ENCODE data around the gene DYNC2I2. TPM values are rescaled to one million over a fixed set of nuclear protein-coding genes. Genes with fewer than 3 reads are reported as not detected.

Gene DYNC2I2
- total and polyA plus RNA-seq, 2 experiments from 2014 or later = 48.7 to 78.3 TPM

GRCh38 chr9:128632486-128632885 lies 24.2 kb downstream of the DYNC2I2 start (continued):
- TF ChIP-seq ZNF331 (CRISPR knock-in tag; IDR thresholded peaks at IDR 0.05; ENCODE audit: low read depth) (no peak), REST (IDR thresholded peaks at IDR 0.05; ENCODE audit: unreplicated experiment) (no peak), ZNF114 (CRISPR knock-in tag; IDR thresholded peaks at IDR 0.05) (no peak), CREB1 (CRISPR knock-in tag; IDR thresholded peaks at IDR 0.05; ENCODE audit: low read depth) (no peak)

DNA sequence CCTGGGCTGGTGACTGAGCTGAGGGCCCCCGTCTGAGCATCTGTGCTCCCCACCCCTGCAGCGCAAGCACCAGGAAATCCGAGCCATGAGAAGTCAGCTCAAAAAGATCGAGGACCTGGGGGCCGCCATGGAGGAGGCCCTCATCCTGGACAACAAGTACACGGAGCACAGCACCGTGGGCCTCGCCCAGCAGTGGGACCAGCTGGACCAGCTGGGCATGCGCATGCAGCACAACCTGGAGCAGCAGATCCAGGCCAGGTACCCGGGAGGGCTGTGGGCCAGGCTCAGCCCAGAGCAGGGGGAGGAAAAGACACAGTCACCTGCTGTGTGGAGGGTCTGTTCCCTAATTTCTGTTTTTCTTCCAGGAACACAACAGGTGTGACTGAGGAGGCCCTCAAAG lies 24.6 kb downstream of the DYNC2I2 start:
- Histone ChIP-seq H4K20me1 (replicated peaks; ENCODE audit: insufficient read depth) (peaks cover 3% of the 10 kb centered on the region), H3K4me2 (no peak overlapping the region), H3F3A (replicated peaks; ENCODE audit: low read depth) (no peaks in the 10 kb centered on the region; the same call in 1 of the 2 replicates), H3K79me2 (replicated peaks; ENCODE audit: insufficient read depth) (no peaks in the 10 kb centered on the region), H3K27me3 (ENCODE audit: insufficient read depth) (no peaks in the 10 kb centered on the region), H2AFZ (no peak overlapping the region), H3K27ac (ENCODE audit: low read depth) (no peak overlapping the region), H3K4me1 (ENCODE audit: insufficient read depth) (0 out of 2 replicates have a peak, but pooled peaks cover 8% of the 10 kb centered on the region), H3K9me2 (ENCODE audit: insufficient read depth) (no peaks in the 10 kb centered on the region), H3K36me3 (ENCODE audit: insufficient read depth) (peaks cover 24% of the 10 kb centered on the region), H3K4me3 (no peak overlapping the region)
- peaks cover 47% of the 10 kb centered on the region for H3K36me3 Mint-ChIP-seq (ENCODE audit: low read depth)
- peaks cover 6% of the 10 kb centered on the region for H3K4me1 Mint-ChIP-seq
- no peak overlapping the region for H3K4me3 Mint-ChIP-seq
- no peak overlapping the region for H3K27ac Mint-ChIP-seq
- DNase-seq (ENCODE audit: low spot score) (no peak), ATAC-seq (no peak)
- H3K9me3 Mint-ChIP-seq = no peaks in the 10 kb centered on the region
- H3K27me3 Mint-ChIP-seq (ENCODE audit: insufficient read depth, low read depth, poor library complexity) = peaks cover 24% of the 10 kb centered on the region
- TF ChIP-seq EZH2phosphoT487 (IDR thresholded peaks at IDR 0.05; ENCODE audit: unreplicated experiment) (no peak), STAT1 (IDR thresholded peaks at IDR 0.05; ENCODE audit: unreplicated experiment) (no peak), JUNB (IDR thresholded peaks at IDR 0.05; ENCODE audit: unreplicated experiment) (no peak), ETS1 (IDR thresholded peaks at IDR 0.05) (no peak), EZH2 (IDR thresholded peaks at IDR 0.05; ENCODE audit: low read depth, unreplicated experiment) (no peak), ZNF114 (CRISPR knock-in tag; IDR thresholded peaks at IDR 0.05) (no peak), CREB1 (CRISPR knock-in tag; IDR thresholded peaks at IDR 0.05; ENCODE audit: low read depth) (no peak), ZNF331 (CRISPR knock-in tag; IDR thresholded peaks at IDR 0.05; ENCODE audit: low read depth) (no peak), REST (IDR thresholded peaks at IDR 0.05; ENCODE audit: unreplicated experiment) (no peak), ZNF462 (CRISPR knock-in tag; IDR thresholded peaks at IDR 0.05) (no peak)
